Osteocyte (in vitro differentiated cells): Measurements from ENCODE around the gene ZNF892. TPM values are rescaled to one million over a fixed set of nuclear protein-coding genes. Genes with fewer than 3 reads are reported as not detected.

Source experiments
- DNase-seq: peaks from one replicate; pipeline ENCODE4 v3.0.0; 2021; ENCODE audit warnings: mixed read lengths; ENCODE audit not compliant: unreplicated experiment; ENCODE audit errors: extremely low spot score
- H3K27ac Mint-ChIP-seq: one replicate; pipeline ENCODE4 v1.8.0; 2021; ENCODE audit warnings: mild to moderate bottlenecking, mixed read lengths; ENCODE audit not compliant: unreplicated experiment
- H3K27me3 Mint-ChIP-seq: one replicate; pipeline ENCODE4 v1.8.0; 2021; ENCODE audit warnings: mixed read lengths; ENCODE audit not compliant: unreplicated experiment
- H3K36me3 Mint-ChIP-seq: one replicate; pipeline ENCODE4 v1.8.0; 2021; ENCODE audit warnings: mixed read lengths; ENCODE audit not compliant: unreplicated experiment
- H3K4me1 Mint-ChIP-seq: one replicate; pipeline ENCODE4 v1.8.0; 2021; ENCODE audit warnings: mixed read lengths; ENCODE audit not compliant: unreplicated experiment
- H3K4me3 Mint-ChIP-seq: one replicate; pipeline ENCODE4 v1.8.0; 2021; ENCODE audit warnings: mild to moderate bottlenecking, moderate library complexity, mixed read lengths; ENCODE audit not compliant: unreplicated experiment
- H3K9me3 Mint-ChIP-seq: one replicate; pipeline ENCODE4 v1.8.0; 2021; ENCODE audit warnings: mixed read lengths; ENCODE audit not compliant: unreplicated experiment
- long read RNA-seq: library from polyadenylated mRNA; unstranded; transcript quantifications from one replicate; pipeline ENCODE4 v2.0.0, GENCODE V29; 2021
- total RNA-seq: library from RNA; stranded (reverse); gene quantifications from 2 replicates; pipeline ENCODE4 v1.2.1, GENCODE V29; 2021
- TF ChIP-seq, protein P1 (sequence below): fragments of 200-600 bp; sonication (generic); IDR thresholded peaks from 2 replicates; pipeline ENCODE4 v1.5.0; 2021; ENCODE audit warnings: antibody characterized with exemption, mild to moderate bottlenecking, moderate library complexity

ZNF892 gene
- 7.0 and 7.6 TPM in 2 replicates for total RNA-seq
- long read RNA-seq, partial matches to known transcripts = 0 of 2 reads
- long read RNA-seq, other reads (novel, unspliced or antisense) = 1 of 2 reads

DNA sequence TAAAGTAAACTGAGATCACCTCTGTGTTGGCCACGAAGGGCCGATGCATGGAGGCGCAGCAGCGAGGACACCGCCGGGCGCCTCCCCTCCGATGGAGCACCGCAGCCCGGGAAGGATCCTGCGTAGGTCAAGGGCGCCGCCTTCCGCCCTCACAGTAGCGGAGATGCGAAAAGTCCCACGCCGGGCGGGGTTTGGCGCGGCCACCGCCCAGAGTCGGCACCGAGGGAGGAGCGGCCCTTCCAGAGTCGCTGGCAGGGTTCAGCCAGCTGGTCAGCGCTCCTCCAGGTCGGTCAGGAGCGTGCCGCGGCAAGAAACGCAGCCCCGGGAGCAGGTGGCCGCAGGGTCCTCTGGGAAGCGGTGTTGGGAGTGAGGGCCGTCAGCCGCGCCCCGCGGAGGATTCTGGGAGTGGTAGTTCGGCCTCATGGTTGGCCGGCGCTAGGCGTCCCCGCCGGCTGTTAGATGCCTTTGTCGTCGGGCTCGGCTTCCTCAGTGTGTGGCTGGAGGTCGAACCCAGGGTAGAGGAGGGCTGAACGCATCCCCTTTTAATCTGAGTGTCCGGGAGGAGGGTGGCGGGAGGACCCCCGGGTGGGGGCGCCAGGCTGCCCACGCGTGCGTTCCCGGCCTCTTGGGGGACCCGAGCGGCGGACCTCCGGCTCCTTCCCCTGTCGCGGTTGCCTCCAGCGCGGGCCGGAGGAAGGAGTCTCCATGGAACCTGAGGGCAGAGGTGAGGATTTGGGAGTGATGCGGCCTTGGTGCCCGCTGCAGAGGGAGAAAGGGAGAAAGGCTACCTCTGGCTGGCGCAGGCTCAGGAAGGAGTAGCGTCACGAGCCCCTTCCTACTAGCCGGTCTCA is at the start of gene ZNF892:
Gene ZNF892, plus strand, starts transcription at position 411 of the 851 bp plus-strand sequence. Its CDS starts 295 bp downstream, at position 706.
- H3K36me3 Mint-ChIP-seq = peaks cover 39% of the 10 kb centered on the region
- peaks cover 36% of the 10 kb centered on the region for H3K9me3 Mint-ChIP-seq
- H3K27me3 Mint-ChIP-seq = no peaks in the 10 kb centered on the region
- TF ChIP-seq, protein P1, sequence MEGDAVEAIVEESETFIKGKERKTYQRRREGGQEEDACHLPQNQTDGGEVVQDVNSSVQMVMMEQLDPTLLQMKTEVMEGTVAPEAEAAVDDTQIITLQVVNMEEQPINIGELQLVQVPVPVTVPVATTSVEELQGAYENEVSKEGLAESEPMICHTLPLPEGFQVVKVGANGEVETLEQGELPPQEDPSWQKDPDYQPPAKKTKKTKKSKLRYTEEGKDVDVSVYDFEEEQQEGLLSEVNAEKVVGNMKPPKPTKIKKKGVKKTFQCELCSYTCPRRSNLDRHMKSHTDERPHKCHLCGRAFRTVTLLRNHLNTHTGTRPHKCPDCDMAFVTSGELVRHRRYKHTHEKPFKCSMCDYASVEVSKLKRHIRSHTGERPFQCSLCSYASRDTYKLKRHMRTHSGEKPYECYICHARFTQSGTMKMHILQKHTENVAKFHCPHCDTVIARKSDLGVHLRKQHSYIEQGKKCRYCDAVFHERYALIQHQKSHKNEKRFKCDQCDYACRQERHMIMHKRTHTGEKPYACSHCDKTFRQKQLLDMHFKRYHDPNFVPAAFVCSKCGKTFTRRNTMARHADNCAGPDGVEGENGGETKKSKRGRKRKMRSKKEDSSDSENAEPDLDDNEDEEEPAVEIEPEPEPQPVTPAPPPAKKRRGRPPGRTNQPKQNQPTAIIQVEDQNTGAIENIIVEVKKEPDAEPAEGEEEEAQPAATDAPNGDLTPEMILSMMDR = peak; percentile 47
- H3K4me3 Mint-ChIP-seq = peak within 1 kb of the TSS; percentile 95
- H3K4me1 Mint-ChIP-seq = peaks cover 18% of the 10 kb centered on the region
- peak; percentile 94 for DNase-seq
- peak within 1 kb of the TSS; percentile 80 for H3K27ac Mint-ChIP-seq

- no peak for DNase-seq
- peaks cover 38% of the 10 kb centered on the region for H3K36me3 Mint-ChIP-seq
- TF ChIP-seq, protein P1 = no peak
- H3K4me1 Mint-ChIP-seq = peaks cover 11% of the 10 kb centered on the region
- peak overlapping the region; percentile 82 for H3K4me3 Mint-ChIP-seq
- peaks cover 18% of the 10 kb centered on the region for H3K9me3 Mint-ChIP-seq
- H3K27me3 Mint-ChIP-seq = no peaks in the 10 kb centered on the region
- H3K27ac Mint-ChIP-seq = peak overlapping the region; percentile 4
Observed at GRCh38 chr2:95158441-95158840, 48.9 kb upstream of the ZNF892 start.

DNA sequence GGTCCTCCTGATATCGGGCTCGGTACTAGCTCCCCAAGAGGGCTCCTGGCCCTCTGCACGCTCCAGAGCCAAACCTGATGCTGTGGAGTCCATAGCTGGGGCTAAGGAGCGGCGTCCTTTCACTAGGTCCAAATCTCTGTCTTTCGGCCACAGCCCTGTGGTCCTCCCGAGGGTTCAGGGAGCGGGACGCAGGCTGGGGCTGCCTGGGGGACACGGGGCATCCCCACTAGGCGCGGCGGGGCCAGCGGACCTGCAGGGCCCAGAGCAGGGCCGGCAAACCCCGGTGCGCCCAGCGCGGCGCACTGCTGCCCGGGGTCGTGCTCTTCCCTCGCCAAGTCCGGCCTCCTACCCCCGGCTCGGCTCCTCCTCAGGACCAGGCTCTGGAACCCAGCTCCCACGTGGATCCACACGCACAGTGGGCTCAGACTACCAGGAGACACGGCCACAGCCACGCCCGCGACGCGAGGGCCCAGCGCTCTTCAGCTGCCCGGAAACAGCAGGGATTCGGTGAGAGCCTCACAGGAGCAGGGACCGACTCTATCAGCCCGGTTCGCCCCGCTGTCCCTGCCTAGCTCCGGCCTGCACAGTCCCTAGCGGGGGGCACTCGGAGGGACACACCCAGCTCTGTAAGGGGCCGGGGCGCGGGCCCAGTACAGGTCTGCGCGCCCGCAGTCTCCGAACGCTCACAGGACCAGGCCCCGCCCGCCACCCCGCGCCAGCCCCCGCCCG is 48.3 kb upstream of the ZNF892 start:
- Mint-ChIP-seq H3K27ac (peak overlapping the region; percentile 70), H3K36me3 (peaks cover 32% of the 10 kb centered on the region), H3K4me3 (peak overlapping the region; percentile 82), H3K27me3 (no peaks in the 10 kb centered on the region), H3K4me1 (peaks cover 13% of the 10 kb centered on the region), H3K9me3 (peaks cover 16% of the 10 kb centered on the region)
- TF ChIP-seq, protein P1 = no peak
- DNase-seq = no peak

- TF ChIP-seq, protein P1 = no peak
Observed at GRCh38 chr2:95159690-95160449, 47.5 kb upstream of the ZNF892 start, which contains the start of gene ZNF514. Gene ZNF514 (minus strand): TSS chr2:95159848. CDS start chr2:95153253, 6,595 bp downstream.

More at GRCh38 chr2:95159690-95160449, 47.5 kb upstream of the ZNF892 start, which contains the start of gene ZNF514:
- no peaks in the 10 kb centered on the region for H3K27me3 Mint-ChIP-seq
- peak; percentile 88 for DNase-seq
- peaks cover 19% of the 10 kb centered on the region for H3K4me1 Mint-ChIP-seq
- peak within 1 kb of the TSS; percentile 82 for H3K4me3 Mint-ChIP-seq
- H3K27ac Mint-ChIP-seq = peak within 1 kb of the TSS; percentile 86
- H3K36me3 Mint-ChIP-seq = peaks cover 25% of the 10 kb centered on the region
- H3K9me3 Mint-ChIP-seq = peaks cover 11% of the 10 kb centered on the region
